A549 (cell line): Measurements from ENCODE around the gene ANKRD33. TPM values are rescaled to one million over a fixed set of nuclear protein-coding genes. Genes with fewer than 3 reads are reported as not detected.

Experiments used
- ATAC-seq, 2 experiments: fragments of 200-7000 bp in 1 of 2; fragments of >200 bp in 1 of 2; cut with Nextera tagmentation in 1 of 2; cut with Tn5 transposase in 1 of 2; 3 replicates each; pipeline versions ENCODE4 v1.8.0 to v1.9.1; 2018 to 2020; ENCODE audit warnings: mild to moderate bottlenecking in 1 of 2, moderate library complexity in 1 of 2
- CTCF ChIA-PET: fragments of 300-600 bp; sonication (Branson Sonifier 250); formaldehyde crosslinking; extraction: SDS; loops from one replicate; lab custom pipeline; 2021; ENCODE audit warnings: antibody characterized with exemption, inconsistent platforms; lab: Yijun Ruan, JAX
- POLR2A ChIA-PET: fragments of 350-600 bp; formaldehyde crosslinking; extraction: SDS; loops from one replicate; lab custom pipeline; 2021; ENCODE audit warnings: antibody characterized with exemption, inconsistent platforms; lab: Yijun Ruan, JAX
- DNase-seq, 2 experiments: peaks; one replicate each; pipeline versions ENCODE4 v3.0.0 to v3.0.0-alpha.2; 2011 to 2016; ENCODE audit warnings: low read depth in 1 of 2, low spot score in 1 of 2
- FAIRE-seq: peaks from 2 replicates; lab custom pipeline; 2011; peaks lifted over from hg19 to GRCh38; lab: Jason Lieb, UNC
- H3K27ac ChIP-seq, 2 experiments: fragments of >200 bp; sonication (Bioruptor Twin); formaldehyde crosslinking; 3 replicates each; pipeline ENCODE4 v1.5.1; 2016 to 2017
- H3K4me1 ChIP-seq: fragments of >200 bp; sonication (Bioruptor Twin); formaldehyde crosslinking; 3 replicates; pipeline ENCODE4 v1.6.1; 2016
- H3K4me2 ChIP-seq: fragments of >200 bp; sonication (Bioruptor Twin); formaldehyde crosslinking; 3 replicates; pipeline ENCODE4 v1.6.1; 2016
- H3K4me3 ChIP-seq: fragments of >200 bp; sonication (Bioruptor Twin); formaldehyde crosslinking; 3 replicates; pipeline ENCODE4 v1.5.1; 2016
- H3K9me3 ChIP-seq: fragments of >200 bp; sonication (Bioruptor Twin); formaldehyde crosslinking; 3 replicates; pipeline ENCODE4 v1.6.1; 2016
- CHD2 ChIP-seq: fragments of 150-350 bp; IDR thresholded peaks from 2 replicates; pipeline ENCODE4 v1.6.1; 2014; ENCODE audit warnings: low read length; ENCODE audit not compliant: partially characterized antibody
- EHF ChIP-seq: fragments of 250-450 bp; sonication (Bioruptor Pico); IDR thresholded peaks from 2 replicates; pipeline ENCODE4 v1.5.0; 2020; ENCODE audit warnings: mild to moderate bottlenecking
- EHMT2 ChIP-seq: fragments of 200-600 bp; sonication (generic); IDR thresholded peaks from 2 replicates; pipeline ENCODE4 v1.6.1; 2016; ENCODE audit warnings: antibody characterized with exemption, low read depth, mild to moderate bottlenecking, moderate library complexity
- EP300 ChIP-seq, 2 experiments: fragments of >200 bp; sonication (Bioruptor Twin); formaldehyde crosslinking; IDR thresholded peaks; 2 replicates in 1 of 2; 3 replicates in 1 of 2; pipeline ENCODE4 v1.6.1; 2016 to 2017
- FOSL2 ChIP-seq, 2 experiments: fragments of 450-650 bp in 1 of 2; fragments of >200 bp in 1 of 2; sonication (Bioruptor Twin) in 1 of 2; formaldehyde crosslinking; IDR thresholded peaks; 2 replicates each; pipeline versions ENCODE4 v1.5.0 to v1.6.1; 2016 to 2020; ENCODE audit warnings: mild to moderate bottlenecking in 1 of 2, moderate library complexity in 1 of 2
- HEYL ChIP-seq: fragments of 250-450 bp; sonication (Bioruptor Pico); IDR thresholded peaks from 2 replicates; pipeline ENCODE4 v1.8.0; 2021; ENCODE audit warnings: mild to moderate bottlenecking, moderate library complexity
- HOXB5 ChIP-seq: fragments of 250-450 bp; sonication (Bioruptor Pico); IDR thresholded peaks from 2 replicates; pipeline ENCODE4 v1.5.0; 2020; ENCODE audit warnings: mild to moderate bottlenecking, moderate library complexity
- JUNB ChIP-seq: fragments of >200 bp; sonication (Bioruptor Twin); formaldehyde crosslinking; IDR thresholded peaks from 2 replicates; pipeline ENCODE4 v1.6.1; 2016
- KDM1A ChIP-seq: fragments of 200-600 bp; sonication (generic); IDR thresholded peaks from 2 replicates; pipeline ENCODE4 v1.6.1; 2016; ENCODE audit warnings: low read depth, mild to moderate bottlenecking
- NFE2L2 ChIP-seq: fragments of 150-350 bp; conservative IDR thresholded peaks from 2 replicates; pipeline ENCODE4 v1.6.1; 2014; ENCODE audit warnings: low read length
- NPAS2 ChIP-seq: fragments of 250-450 bp; sonication (Bioruptor Pico); IDR thresholded peaks from 2 replicates; pipeline ENCODE4 v1.8.0; 2022; ENCODE audit warnings: mild to moderate bottlenecking, moderate library complexity, borderline replicate concordance
- NR3C1 ChIP-seq: fragments of >200 bp; sonication (Bioruptor Twin); formaldehyde crosslinking; IDR thresholded peaks from 3 replicates; pipeline ENCODE4 v1.6.1; 2017
- POLR2AphosphoS2 ChIP-seq: conservative IDR thresholded peaks from 2 replicates; pipeline ENCODE4 v1.6.1; 2012; ENCODE audit warnings: low read length, improper control_type of control experiment, inconsistent platforms
- SREBF2 ChIP-seq: fragments of 450-650 bp; IDR thresholded peaks from 2 replicates; pipeline ENCODE4 v1.6.1; 2014; ENCODE audit warnings: mild to moderate bottlenecking, moderate library complexity
- ZSCAN20 ChIP-seq: fragments of 250-450 bp; sonication (Bioruptor Pico); IDR thresholded peaks from 2 replicates; pipeline ENCODE4 v1.8.0; 2022; ENCODE audit warnings: mild to moderate bottlenecking, moderate library complexity
- WGBS: methylation state at CpG from one replicate; pipeline ENCODE4 v1.1.6; 2017; ENCODE audit errors: missing lambda C conversion rate; 5-methylcytosine and 5-hydroxymethylcytosine counted together
- polyA plus RNA-seq, 4 experiments: library from polyadenylated mRNA; depleted of rRNA in 3 of 4; stranded (reverse); fragments of >200 nt; fragmentation: RNase III in 1 of 4; extraction: RNeasy Plus Mini Kit Qiagen cat#74134 plus additional on column Dnase treatment in 1 of 4; gene quantifications; 2 replicates in 3 of 4; 3 replicates in 1 of 4; pipeline ENCODE4 v1.2.3, GENCODE V29; 2011 to 2017
- TF ChIP-seq, protein P1 (sequence below): IDR thresholded peaks from 2 replicates; pipeline ENCODE4 v1.6.1; 2012; ENCODE audit warnings: low read depth, borderline replicate concordance
- TF ChIP-seq, protein P2 (sequence below): fragments of 250-450 bp; sonication (Bioruptor Pico); IDR thresholded peaks from 2 replicates; pipeline ENCODE4 v1.5.0; 2020; ENCODE audit warnings: low read depth, mild to moderate bottlenecking, moderate library complexity
- TF ChIP-seq, protein P3 (sequence below): fragments of 200-600 bp; sonication (generic); IDR thresholded peaks from 2 replicates; pipeline ENCODE4 v1.6.1; 2016; ENCODE audit warnings: antibody characterized with exemption, mild to moderate bottlenecking, moderate library complexity
- TF ChIP-seq, protein P4 (sequence below): fragments of 250-450 bp; sonication (Bioruptor Pico); IDR thresholded peaks from 2 replicates; pipeline ENCODE4 v1.5.0; 2021; ENCODE audit warnings: mild to moderate bottlenecking, moderate library complexity, borderline replicate concordance
- TF ChIP-seq, protein P5 (sequence below): fragments of >200 bp; sonication (Bioruptor Twin); formaldehyde crosslinking; IDR thresholded peaks from 3 replicates; pipeline ENCODE4 v1.6.1; 2016
- TF ChIP-seq, protein P6 (sequence below): fragments of 150-350 bp; IDR thresholded peaks from 2 replicates; pipeline ENCODE4 v1.6.1; 2014; ENCODE audit warnings: low read depth, mild to moderate bottlenecking, low read length
- TF ChIP-seq, protein P7 (sequence below): IDR thresholded peaks from 2 replicates; pipeline ENCODE4 v1.6.1; 2012
- TF ChIP-seq, protein P8 (sequence below): fragments of 450-650 bp; IDR thresholded peaks from 2 replicates; pipeline ENCODE4 v1.6.1; 2014; ENCODE audit warnings: antibody characterized with exemption

ANKRD33 gene
- polyA plus RNA-seq, 2 of the 4 experiments (the other 2 are of a cell fraction): not detected

DNA sequence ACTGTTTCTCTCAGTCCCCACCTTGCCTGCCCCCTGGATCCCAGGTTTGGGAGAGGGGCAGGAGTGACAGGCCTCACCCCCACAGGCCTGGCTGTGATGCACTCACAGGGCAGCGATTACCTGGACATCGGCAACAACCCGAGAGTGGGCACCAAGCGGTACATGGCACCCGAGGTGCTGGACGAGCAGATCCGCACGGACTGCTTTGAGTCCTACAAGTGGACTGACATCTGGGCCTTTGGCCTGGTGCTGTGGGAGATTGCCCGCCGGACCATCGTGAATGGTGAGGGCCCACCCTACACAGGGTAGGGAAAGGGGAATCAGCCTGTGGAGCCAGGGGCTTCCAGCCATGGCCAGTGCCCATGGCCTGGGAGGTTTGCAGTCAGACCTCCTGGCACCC lies 28.0 kb downstream of the ANKRD33 start:
- TF ChIP-seq NPAS2 (CRISPR knock-in tag) (no peak), HEYL (CRISPR knock-in tag) (no peak), POLR2AphosphoS2 (no peak), CHD2 (no peak), NR3C1 (no peak), EHMT2 (no peak)
- TF ChIP-seq, protein P1, sequence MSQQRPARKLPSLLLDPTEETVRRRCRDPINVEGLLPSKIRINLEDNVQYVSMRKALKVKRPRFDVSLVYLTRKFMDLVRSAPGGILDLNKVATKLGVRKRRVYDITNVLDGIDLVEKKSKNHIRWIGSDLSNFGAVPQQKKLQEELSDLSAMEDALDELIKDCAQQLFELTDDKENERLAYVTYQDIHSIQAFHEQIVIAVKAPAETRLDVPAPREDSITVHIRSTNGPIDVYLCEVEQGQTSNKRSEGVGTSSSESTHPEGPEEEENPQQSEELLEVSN: no peak
- TF ChIP-seq, protein P2, sequence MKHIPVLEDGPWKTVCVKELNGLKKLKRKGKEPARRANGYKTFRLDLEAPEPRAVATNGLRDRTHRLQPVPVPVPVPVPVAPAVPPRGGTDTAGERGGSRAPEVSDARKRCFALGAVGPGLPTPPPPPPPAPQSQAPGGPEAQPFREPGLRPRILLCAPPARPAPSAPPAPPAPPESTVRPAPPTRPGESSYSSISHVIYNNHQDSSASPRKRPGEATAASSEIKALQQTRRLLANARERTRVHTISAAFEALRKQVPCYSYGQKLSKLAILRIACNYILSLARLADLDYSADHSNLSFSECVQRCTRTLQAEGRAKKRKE: no peak
- TF ChIP-seq, protein P3, sequence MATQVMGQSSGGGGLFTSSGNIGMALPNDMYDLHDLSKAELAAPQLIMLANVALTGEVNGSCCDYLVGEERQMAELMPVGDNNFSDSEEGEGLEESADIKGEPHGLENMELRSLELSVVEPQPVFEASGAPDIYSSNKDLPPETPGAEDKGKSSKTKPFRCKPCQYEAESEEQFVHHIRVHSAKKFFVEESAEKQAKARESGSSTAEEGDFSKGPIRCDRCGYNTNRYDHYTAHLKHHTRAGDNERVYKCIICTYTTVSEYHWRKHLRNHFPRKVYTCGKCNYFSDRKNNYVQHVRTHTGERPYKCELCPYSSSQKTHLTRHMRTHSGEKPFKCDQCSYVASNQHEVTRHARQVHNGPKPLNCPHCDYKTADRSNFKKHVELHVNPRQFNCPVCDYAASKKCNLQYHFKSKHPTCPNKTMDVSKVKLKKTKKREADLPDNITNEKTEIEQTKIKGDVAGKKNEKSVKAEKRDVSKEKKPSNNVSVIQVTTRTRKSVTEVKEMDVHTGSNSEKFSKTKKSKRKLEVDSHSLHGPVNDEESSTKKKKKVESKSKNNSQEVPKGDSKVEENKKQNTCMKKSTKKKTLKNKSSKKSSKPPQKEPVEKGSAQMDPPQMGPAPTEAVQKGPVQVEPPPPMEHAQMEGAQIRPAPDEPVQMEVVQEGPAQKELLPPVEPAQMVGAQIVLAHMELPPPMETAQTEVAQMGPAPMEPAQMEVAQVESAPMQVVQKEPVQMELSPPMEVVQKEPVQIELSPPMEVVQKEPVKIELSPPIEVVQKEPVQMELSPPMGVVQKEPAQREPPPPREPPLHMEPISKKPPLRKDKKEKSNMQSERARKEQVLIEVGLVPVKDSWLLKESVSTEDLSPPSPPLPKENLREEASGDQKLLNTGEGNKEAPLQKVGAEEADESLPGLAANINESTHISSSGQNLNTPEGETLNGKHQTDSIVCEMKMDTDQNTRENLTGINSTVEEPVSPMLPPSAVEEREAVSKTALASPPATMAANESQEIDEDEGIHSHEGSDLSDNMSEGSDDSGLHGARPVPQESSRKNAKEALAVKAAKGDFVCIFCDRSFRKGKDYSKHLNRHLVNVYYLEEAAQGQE: no peak
- TF ChIP-seq, protein P4, sequence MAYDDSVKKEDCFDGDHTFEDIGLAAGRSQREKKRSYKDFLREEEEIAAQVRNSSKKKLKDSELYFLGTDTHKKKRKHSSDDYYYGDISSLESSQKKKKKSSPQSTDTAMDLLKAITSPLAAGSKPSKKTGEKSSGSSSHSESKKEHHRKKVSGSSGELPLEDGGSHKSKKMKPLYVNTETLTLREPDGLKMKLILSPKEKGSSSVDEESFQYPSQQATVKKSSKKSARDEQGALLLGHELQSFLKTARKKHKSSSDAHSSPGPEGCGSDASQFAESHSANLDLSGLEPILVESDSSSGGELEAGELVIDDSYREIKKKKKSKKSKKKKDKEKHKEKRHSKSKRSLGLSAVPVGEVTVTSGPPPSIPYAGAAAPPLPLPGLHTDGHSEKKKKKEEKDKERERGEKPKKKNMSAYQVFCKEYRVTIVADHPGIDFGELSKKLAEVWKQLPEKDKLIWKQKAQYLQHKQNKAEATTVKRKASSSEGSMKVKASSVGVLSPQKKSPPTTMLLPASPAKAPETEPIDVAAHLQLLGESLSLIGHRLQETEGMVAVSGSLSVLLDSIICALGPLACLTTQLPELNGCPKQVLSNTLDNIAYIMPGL (CRISPR knock-in tag): no peak
- TF ChIP-seq, all 56 proteins: peak for 0
- CTCF ChIA-PET: interaction anchor here (0.6 to 1.5 kb wide), 5 partner anchors 13 to 67 kb away, joined by 3 to 4 read pairs (median 3); no protein-coding TSS in a partner anchor
- ATAC-seq: no peak
- WGBS: 100% methylated on average over 1 of the region's 11 CpGs
- POLR2A ChIA-PET: no interaction called here
- H3K4me3 ChIP-seq: no peak overlapping the region
- FAIRE-seq: no peak
- no peak for DNase-seq
- no peaks in the 10 kb centered on the region for H3K9me3 ChIP-seq
- H3K4me1 ChIP-seq: no peaks in the 10 kb centered on the region
- no peak overlapping the region for H3K4me2 ChIP-seq
- H3K27ac ChIP-seq: no peak overlapping the region

DNA sequence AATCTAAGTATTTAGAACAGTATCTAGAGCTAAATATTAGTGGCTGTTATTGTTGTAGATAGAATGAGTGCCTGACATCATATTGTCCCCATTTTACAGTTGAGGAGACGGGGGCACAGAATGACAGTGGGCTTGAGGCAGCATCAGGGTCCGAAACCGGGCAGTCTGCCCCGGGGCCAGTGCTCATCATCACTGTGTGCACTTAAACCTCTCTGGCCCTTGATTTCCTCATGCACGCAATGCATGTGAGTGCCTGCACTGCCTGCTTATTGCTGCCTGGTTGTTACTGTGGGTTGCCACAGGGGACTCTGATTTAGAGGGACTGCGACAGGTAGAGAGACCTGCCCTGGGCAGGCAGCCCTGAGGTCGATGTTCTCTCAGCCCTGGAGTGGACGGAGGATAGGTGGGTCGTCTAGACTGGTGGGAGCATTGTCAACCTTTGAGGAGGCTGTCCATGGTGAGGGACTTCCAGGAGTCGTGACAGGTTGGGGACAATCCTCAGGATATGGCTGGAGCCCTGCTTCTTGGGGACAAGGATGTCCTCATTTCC lies 29.2 kb downstream of the ANKRD33 start:
- Histone ChIP-seq H3K4me2 (no peak overlapping the region), H3K4me3 (no peak overlapping the region), H3K27ac (no peak overlapping the region), H3K4me1 (no peaks in the 10 kb centered on the region), H3K9me3 (no peaks in the 10 kb centered on the region)
- WGBS: 63% methylated on average over 10 of the region's 10 CpGs
- ATAC-seq (no peak), FAIRE-seq (no peak), DNase-seq (no peak)
- POLR2A ChIA-PET: no interaction called here
- CTCF ChIA-PET: interaction anchor here (1.0 to 1.5 kb wide), 7 partner anchors 9 to 108 kb away, joined by 3 to 5 read pairs (median 4); partner anchors contain the start of gene ACVRL1
- no peak for TF ChIP-seq HOXB5 (CRISPR knock-in tag)
- no peak for TF ChIP-seq KDM1A
- TF ChIP-seq, protein P5, sequence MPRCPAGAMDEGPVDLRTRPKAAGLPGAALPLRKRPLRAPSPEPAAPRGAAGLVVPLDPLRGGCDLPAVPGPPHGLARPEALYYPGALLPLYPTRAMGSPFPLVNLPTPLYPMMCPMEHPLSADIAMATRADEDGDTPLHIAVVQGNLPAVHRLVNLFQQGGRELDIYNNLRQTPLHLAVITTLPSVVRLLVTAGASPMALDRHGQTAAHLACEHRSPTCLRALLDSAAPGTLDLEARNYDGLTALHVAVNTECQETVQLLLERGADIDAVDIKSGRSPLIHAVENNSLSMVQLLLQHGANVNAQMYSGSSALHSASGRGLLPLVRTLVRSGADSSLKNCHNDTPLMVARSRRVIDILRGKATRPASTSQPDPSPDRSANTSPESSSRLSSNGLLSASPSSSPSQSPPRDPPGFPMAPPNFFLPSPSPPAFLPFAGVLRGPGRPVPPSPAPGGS: no peak
- TF ChIP-seq, protein P6, sequence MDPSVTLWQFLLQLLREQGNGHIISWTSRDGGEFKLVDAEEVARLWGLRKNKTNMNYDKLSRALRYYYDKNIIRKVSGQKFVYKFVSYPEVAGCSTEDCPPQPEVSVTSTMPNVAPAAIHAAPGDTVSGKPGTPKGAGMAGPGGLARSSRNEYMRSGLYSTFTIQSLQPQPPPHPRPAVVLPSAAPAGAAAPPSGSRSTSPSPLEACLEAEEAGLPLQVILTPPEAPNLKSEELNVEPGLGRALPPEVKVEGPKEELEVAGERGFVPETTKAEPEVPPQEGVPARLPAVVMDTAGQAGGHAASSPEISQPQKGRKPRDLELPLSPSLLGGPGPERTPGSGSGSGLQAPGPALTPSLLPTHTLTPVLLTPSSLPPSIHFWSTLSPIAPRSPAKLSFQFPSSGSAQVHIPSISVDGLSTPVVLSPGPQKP: no peak
- no peak for TF ChIP-seq ZSCAN20 (CRISPR knock-in tag)
- no peak for TF ChIP-seq EP300 (IDR thresholded peaks at IDR 0.05)
- no peak for TF ChIP-seq FOSL2 (IDR thresholded peaks at IDR 0.05)
- TF ChIP-seq FOSL2 (CRISPR knock-in tag; IDR thresholded peaks at IDR 0.05): no peak
- no peak for TF ChIP-seq EHF (CRISPR knock-in tag)
- TF ChIP-seq, protein P7, sequence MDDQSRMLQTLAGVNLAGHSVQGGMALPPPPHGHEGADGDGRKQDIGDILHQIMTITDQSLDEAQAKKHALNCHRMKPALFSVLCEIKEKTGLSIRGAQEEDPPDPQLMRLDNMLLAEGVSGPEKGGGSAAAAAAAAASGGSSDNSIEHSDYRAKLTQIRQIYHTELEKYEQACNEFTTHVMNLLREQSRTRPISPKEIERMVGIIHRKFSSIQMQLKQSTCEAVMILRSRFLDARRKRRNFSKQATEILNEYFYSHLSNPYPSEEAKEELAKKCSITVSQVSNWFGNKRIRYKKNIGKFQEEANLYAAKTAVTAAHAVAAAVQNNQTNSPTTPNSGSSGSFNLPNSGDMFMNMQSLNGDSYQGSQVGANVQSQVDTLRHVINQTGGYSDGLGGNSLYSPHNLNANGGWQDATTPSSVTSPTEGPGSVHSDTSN: no peak
- TF ChIP-seq, protein P8, sequence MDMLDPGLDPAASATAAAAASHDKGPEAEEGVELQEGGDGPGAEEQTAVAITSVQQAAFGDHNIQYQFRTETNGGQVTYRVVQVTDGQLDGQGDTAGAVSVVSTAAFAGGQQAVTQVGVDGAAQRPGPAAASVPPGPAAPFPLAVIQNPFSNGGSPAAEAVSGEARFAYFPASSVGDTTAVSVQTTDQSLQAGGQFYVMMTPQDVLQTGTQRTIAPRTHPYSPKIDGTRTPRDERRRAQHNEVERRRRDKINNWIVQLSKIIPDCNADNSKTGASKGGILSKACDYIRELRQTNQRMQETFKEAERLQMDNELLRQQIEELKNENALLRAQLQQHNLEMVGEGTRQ: no peak
- no peak for TF ChIP-seq SREBF2
- no peak for TF ChIP-seq CHD2
- no peak for TF ChIP-seq NFE2L2
- TF ChIP-seq JUNB: no peak
